Measurements from ENCODE around the gene USP6NL. TPM values are rescaled to one million over a fixed set of nuclear protein-coding genes. Genes with fewer than 3 reads are reported as not detected.
"Not testable (repeated sequence)": the region's sequence is repeated elsewhere in the genome, so short reads cannot be mapped to it uniquely, and the experiment has no call there.

Gene USP6NL
- total RNA-seq, 2 donors from 2014 or later = 9.6 to 10.5 TPM

DNA sequence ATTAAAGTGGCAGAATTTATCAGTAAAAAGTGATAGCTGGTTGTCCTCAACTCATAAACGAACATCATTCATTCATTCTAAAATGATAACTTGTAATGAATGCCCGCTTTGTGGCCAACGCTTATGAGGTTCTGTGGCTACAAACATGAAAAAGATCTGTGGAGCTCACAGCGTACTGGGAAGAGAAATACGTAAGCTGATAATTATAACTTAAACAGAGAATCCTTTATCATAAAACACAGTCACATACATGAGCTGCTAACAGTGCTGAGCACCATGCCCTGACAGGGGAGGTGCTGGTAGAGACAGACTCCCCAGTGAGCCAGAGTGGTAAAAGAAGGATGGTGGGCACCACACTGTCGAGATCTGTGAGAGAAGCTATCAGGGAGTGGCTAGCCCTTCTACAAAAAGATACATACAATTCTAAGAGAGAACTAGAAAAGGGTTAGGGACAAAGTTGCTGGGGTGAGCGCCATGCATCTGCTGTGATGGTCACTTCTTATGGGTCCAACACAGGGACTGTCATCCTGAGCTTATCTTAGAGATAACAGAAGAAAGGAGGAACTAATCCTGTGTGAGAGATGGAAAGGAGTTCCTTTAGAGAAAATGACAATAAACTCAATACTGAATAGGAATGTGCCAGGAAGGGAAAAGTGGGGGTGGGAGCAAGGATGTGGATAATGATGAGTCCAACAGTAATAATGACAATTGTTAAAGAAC is 106.7 kb downstream of the USP6NL start:
- no peak for DNase-seq (ENCODE audit: low spot score)
- H3K27me3 ChIP-seq = no peaks in the 10 kb centered on the region
- H3K27ac ChIP-seq = no peak overlapping the region
- H3K4me1 ChIP-seq = no peaks in the 10 kb centered on the region
- H3K4me3 ChIP-seq = no peak overlapping the region
- TF ChIP-seq, protein P1, sequence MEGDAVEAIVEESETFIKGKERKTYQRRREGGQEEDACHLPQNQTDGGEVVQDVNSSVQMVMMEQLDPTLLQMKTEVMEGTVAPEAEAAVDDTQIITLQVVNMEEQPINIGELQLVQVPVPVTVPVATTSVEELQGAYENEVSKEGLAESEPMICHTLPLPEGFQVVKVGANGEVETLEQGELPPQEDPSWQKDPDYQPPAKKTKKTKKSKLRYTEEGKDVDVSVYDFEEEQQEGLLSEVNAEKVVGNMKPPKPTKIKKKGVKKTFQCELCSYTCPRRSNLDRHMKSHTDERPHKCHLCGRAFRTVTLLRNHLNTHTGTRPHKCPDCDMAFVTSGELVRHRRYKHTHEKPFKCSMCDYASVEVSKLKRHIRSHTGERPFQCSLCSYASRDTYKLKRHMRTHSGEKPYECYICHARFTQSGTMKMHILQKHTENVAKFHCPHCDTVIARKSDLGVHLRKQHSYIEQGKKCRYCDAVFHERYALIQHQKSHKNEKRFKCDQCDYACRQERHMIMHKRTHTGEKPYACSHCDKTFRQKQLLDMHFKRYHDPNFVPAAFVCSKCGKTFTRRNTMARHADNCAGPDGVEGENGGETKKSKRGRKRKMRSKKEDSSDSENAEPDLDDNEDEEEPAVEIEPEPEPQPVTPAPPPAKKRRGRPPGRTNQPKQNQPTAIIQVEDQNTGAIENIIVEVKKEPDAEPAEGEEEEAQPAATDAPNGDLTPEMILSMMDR (IDR thresholded peaks at IDR 0.05) = no peak
- no peaks in the 10 kb centered on the region for H3K36me3 ChIP-seq
- no peaks in the 10 kb centered on the region for H3K9me3 ChIP-seq

DNA sequence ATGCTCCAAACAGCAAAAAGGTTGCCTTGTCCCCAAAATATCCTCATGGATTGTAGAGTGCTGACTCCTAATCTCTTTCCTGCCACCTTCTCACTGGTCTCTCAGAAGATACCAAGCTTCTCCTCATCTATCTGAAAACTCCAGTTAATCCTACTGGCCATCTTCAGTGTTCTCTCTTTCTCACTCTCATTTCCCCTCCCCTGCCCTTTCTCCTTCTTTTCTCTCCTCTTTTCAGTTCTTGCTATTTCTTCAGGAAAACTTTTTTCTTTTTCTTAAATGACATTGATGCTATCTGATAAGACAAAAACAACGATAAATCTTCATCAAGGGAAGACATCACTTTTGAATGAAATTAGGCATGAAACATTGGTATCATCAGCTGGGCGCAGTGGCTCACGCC is 109.8 kb downstream of the USP6NL start:
- DNase-seq (ENCODE audit: low spot score) = no peak
- TF ChIP-seq, protein P1 (IDR thresholded peaks at IDR 0.05) = no peak
- H3K4me1 ChIP-seq = no peaks in the 10 kb centered on the region
- no peak overlapping the region for H3K4me3 ChIP-seq
- no peaks in the 10 kb centered on the region for H3K27me3 ChIP-seq
- H3K27ac ChIP-seq = no peak overlapping the region
- H3K36me3 ChIP-seq = no peaks in the 10 kb centered on the region
- no peaks in the 10 kb centered on the region for H3K9me3 ChIP-seq

DNA sequence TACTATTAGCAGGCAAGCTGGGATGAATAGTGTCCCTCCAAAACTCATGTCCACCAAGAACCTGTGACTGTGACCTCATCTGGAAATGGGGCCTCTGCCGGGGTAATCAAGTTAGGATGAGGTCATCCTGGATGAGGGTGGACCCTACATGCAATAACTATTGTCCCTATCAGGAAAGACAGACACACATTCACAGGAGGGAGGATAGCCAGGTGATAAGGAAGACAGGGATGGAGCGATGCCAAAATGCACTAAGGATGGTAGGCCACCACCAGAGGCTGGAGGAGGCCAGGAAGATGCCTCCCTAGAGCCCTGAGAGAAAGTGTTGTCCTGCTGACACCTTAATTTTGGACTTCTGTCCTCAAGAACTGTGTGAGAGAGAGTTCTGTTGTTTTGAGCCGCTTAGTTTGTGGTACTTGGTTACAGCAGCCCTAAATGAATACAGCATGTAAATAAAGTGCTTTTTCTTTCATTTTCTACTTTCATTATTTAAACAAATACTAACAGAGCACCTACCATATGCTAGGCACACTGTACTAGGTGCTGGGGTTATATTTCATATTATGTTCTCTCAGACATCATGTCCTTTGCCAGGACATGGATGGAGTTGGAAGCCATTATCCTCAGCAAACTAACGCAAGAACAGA is 111.9 kb downstream of the USP6NL start:
- TF ChIP-seq, protein P1 (IDR thresholded peaks at IDR 0.05) = no peak
- Histone ChIP-seq H3K27ac (no peak overlapping the region), H3K9me3 (no peaks in the 10 kb centered on the region)

DNA sequence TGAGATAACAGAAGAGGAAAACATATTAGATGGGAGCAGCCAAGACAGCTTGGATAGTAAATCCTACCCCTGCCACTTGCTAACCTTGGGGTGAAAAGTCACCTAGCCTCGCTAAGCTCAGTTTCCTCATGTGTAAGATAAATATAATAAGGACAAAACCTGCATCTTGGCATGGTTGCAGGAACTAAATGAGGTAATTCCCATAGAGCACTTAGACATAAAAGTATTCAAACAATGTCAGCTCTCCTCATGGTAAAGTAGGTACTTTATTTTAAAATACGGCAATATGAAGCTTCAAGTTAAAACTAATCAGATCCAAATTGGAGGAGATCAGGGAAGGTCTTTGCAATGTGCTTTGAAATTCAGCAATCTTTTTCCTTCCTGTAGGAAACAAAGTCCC is 113.1 kb downstream of the USP6NL start:
- H3K4me1 ChIP-seq = no peaks in the 10 kb centered on the region
- TF ChIP-seq, protein P1 (IDR thresholded peaks at IDR 0.05) = no peak
- H3K9me3 ChIP-seq = no peaks in the 10 kb centered on the region
- H3K27ac ChIP-seq = no peak overlapping the region
- no peaks in the 10 kb centered on the region for H3K27me3 ChIP-seq
- DNase-seq (ENCODE audit: low spot score) = no peak
- H3K36me3 ChIP-seq = no peaks in the 10 kb centered on the region
- no peak overlapping the region for H3K4me3 ChIP-seq

More for the DNA sequence above, 111.9 kb downstream of the USP6NL start:
- H3K4me3 ChIP-seq = no peak overlapping the region
- DNase-seq (ENCODE audit: low spot score) = no peak
- H3K4me1 ChIP-seq = no peaks in the 10 kb centered on the region
- H3K36me3 ChIP-seq = no peaks in the 10 kb centered on the region
- no peaks in the 10 kb centered on the region for H3K27me3 ChIP-seq

DNA sequence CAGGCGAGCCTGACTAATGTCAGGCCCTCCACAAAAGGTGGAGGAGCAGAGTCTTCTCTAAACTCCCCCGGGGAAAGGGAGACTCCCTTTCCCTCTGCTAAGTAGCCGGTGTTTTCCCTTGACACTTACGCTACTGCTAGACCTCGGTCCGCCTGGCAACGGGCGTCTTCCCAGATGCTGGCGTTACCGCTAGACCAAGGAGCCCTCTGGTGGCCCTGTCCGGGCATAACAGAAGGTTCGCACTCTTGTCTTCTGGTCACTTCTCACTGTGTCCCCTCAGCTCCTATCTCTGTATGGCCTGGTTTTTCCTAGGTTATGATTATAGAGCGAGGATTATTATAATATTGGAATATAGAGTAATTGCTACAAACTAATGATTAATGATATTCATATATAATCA is 116.5 kb downstream of the USP6NL start:
- not testable (repeated sequence) for DNase-seq (ENCODE audit: low spot score); H3K27me3 ChIP-seq; H3K27ac ChIP-seq; H3K9me3 ChIP-seq; H3K4me3 ChIP-seq; H3K4me1 ChIP-seq
- TF ChIP-seq, protein P1 (IDR thresholded peaks at IDR 0.05) = peak; percentile 23 to 56
- H3K36me3 ChIP-seq = peaks cover 23% of the 10 kb centered on the region

All from right atrium auricular region (tissue), 2 donors.